OCI-M2 (cell line): ENCODE data around the gene PPFIBP1.

Source experiments
- DNase-seq: peaks from one replicate; lab custom pipeline; 2025; ENCODE audit not compliant: unreplicated experiment; lab: John Stamatoyannopoulos, UW

Gene PPFIBP1

DNA sequence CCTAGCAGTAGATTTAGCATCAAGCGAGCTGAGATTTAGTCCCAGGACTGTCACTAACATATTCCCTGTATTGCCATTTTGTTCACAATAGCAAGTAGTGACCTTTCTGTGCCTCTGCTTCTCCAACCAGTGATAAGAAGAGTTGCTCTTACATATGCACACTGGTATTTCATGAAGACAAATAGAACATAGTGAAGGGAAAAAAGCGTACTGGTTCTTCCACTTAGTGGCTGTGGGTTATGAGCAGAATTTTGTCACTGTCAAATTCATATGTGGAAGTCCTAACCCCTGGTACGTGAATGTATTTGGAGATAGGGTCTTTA lies 12.3 kb upstream of the PPFIBP1 start:
- DNase-seq: no peak

DNA sequence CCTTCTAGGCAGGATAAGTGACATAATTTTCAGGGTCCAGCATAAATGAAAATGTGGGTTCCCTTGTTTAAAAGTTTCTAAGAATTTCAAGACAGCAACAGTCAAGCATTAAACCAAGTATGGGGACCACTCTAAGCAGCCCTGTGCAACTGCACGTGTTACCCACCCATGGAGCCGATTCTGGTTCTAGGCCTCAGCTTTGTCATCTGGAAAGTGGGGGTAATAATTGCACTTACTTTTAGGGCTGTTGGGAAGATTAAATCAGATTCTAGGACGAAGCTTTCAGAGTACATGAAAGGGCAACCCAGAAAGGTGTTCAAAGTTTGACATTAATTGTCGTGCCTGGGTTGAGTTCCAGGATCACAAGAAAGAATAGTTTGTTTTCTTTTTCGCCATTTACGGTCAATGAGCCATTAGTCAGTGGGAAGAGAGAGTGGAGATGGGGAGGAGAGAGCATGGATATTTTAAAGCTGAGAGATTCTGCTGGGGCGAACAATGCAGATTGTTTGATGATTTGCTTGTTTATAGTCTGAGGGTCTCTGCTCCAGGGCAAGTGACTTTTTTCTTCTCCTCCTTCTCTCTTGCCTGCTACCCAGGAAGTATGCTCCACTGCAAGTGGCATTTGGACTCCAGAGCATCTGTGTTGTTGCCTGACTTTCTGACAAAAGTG lies 10.7 kb upstream of the PPFIBP1 start:
- DNase-seq: no peak

DNA sequence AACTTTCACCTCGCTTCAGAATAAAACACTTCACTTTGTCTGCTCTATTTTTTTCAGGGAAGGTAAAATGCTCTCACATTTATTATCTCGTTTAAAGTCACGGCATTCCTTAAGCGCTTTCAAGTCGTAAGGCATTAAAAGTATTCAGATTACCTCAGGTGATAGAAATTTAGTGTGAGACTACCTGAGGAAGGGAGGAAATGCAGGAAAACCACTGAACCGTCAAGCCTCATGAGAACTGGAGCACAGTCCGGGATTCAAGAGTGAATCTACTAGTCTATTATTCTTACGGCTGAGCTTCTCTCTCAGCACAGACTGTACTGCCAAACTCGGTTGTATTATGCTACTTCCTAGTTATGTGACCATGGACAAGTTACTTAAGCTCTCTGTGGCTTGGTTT lies 8.3 kb upstream of the PPFIBP1 start:
- DNase-seq: no peak

- no peak for DNase-seq
These were observed 7.4 kb upstream of the PPFIBP1 start for GRCh38 chr12:27516625-27517024.

DNA sequence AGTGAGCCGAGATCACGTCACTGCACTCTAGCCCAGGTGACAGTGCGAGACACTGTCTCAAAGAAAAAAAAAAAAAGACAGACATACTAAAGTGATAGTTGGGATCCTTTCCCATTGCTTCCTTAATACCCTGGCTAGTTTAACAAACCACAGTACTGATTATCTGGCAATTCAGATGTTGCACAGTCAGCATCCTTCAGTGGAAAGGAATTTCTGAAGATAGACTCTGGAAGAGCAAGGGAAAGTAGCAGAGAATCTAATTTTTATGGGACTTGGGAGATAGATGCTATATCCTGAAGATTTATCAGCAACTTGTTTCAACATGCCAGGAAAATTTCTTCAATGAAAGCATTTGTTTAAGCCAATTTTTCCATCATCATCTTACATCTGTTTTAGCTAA lies 6.5 kb upstream of the PPFIBP1 start:
- DNase-seq: no peak

DNA sequence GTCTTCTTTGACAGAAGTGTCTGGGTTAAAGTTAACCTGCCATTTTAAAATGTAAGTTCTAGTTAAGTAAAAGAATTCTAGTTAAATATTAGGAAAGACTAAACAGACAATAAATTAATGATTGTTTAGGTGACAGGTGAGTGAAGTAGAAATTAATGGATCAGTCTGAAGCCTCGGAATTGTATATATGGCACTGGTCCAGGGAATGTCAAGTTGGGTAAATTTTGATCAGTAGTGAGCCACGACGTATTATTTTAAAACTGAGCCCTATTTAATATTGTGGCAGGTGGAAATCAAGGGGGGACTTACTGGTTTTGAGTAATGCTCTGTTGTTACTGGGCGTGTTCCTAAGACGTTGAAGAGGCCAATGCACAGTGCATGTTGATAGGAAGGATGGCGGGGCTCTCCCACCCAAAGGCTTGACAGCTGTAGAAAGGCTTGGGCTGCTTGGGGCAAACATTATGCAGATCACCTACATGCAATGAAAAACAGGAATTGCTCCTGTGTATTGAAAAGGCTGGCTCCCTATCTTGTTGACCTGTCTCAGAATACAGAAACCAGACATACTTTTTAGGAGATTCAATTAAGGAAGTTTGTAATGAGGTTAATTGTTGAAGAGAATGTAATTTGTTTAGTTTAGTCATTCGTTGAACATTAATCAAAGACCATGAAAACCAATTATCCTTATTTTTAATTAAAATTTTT lies 5.9 kb upstream of the PPFIBP1 start:
- DNase-seq: no peak

DNA sequence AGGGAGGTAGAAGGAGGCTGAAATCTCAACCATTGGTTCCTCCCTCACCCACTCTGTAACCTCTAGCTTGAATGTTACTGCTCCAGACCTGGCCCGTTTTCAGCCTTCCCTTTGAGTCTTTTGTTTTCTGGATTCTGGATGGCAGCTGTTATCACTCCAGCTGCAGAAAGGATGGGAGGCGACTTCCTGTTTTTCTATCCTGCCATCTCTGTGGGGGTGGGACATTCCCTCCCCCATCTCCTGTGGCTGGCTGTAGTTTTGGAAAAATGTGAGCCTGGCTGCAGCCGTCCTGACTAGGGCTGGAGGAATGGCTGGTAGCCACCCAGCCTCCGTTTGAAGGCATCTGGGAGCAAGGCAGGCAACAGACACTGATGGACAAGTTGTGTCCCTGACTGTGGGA lies 2.9 kb upstream of the PPFIBP1 start:
- DNase-seq: no peak

DNA sequence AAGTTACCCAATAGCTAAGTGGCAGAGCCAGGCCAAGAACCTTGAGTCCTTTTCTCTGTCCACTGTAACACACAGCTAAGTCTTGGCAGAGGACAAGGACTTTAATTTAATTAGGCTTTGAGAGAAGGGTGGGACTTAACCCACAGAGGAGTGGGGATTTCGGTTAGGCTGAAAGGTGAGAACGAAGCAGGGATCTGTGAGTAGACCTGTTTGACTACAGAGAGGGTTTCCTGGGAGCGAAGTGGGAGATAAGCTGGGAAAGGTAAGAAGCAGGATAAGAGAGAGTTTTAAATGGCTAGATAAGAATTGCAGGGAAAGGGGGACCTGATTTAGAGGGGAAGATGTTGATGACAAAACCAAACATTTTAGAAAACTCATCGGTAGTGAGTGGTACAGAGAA lies 2.0 kb upstream of the PPFIBP1 start:
- no peak for DNase-seq

DNA sequence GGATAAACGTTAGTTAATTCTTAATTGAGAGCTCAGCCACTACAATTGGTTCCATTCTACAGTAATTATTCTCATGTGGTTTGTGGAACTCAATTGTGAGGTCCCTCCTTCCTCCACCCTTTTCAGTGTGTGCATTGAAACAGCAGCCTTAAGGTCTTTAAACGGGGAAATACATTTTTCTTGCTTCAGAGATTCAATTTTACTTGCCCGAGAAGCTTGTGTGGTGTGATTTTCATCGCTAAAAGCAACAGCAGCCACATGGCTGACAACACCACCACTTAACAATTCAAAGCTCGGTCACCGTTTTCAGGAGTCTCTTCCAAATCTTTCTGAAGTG lies 733 bp upstream of the PPFIBP1 start:
- DNase-seq: no peak

GRCh38 chr12:27524494-27524835 lies 459 bp downstream of the PPFIBP1 start:
- DNase-seq: no peak

DNA sequence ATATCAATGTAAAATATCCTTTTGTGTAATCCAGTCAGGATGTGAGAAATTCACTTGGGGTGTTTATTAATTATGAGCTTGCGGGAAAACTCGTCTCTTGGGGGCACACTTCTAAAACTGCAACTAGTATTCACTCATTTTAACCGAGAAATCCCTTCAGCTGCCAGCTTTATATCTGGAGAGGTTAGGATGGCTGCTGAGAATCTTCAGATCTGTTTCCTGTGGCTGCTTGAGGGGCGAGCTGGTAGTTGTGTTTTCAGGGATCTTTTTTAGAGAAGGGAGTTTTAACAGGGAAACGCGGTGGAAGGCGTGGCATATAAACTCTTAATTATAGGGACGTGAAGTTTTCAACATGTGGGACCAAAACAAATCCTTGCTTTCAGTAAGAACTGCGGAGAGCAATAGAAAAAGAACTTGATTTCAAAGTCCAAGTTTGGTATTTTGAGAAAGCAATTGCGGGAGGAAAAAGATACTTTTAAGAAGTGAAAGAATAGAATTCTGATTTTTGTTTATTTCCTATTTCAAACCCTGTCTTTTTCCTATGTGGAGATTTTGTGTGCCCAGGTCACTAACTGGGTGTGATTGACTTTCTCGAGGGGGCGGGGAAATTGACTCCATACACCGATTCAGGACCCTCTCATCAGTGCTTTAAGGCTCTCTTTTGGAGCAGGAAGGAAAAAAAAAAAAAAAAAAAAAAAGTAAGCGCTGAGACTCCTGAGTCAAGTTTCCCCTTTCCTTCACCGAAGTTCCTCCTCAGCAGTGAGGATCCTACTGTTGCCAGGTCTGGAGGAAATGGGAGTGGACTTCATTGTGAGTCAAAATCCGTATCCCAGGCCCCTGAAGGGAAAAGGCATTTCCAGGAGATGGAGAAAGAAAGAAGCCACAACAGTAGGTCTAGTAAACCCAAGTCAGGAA lies 1.1 kb downstream of the PPFIBP1 start:
- DNase-seq: no peak

DNA sequence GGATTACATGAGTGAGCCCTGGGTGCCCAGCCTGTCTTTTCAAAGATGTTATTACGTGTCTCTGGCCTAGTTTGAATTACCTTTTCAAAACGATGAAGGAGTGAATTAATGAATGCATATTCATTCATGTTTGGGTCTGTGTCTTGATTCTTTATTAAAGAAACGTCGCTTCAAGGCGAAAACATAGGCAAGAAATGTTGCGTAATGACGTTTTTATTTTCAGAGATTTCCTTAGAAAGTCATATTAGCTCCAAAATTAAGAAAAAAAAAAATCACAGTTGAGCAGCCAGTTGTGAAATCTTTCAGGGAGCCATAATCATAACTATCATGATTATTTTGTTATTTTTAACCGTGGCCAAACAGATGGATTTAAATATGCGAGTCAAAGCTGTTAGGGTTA lies 3.5 kb downstream of the PPFIBP1 start:
- no peak for DNase-seq

GRCh38 chr12:27528788-27529187 lies 4.8 kb downstream of the PPFIBP1 start:
- no peak for DNase-seq

DNA sequence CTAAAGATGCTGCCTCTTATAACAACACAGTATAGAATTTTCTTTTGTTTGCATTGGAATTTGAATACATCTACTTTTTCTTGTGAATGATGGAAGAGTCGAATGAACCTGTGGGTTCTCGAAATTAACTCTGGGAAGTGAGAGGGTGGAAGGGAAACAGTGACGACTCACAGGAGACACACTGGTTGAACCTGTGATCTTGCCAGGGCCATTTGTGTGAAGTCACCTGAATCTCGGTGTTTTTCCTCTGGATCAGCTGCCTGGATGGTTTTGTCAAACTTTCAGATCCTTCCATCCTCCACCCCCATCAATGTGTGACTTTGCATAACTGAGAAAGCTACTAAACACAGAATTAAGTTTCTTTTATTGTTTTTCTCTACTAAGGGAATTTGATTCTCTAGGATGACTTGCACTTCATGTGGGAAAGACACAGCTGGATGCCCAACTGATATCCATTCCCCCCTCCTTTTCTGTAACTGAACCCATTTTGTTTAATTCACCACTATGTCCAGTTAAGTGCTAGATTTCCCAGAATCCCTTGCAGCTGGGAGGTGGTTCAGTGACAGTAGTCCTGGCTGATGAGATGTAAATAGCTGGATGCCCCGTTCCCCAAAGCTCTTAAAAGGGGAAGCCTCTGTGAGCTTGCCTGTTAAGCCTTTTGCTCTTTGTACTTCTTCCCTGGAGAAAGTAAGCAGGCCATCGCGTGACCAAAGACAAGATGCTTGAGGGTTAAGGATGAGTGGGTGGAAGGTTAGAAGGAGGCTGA lies 6.3 kb downstream of the PPFIBP1 start:
- no peak for DNase-seq

DNA sequence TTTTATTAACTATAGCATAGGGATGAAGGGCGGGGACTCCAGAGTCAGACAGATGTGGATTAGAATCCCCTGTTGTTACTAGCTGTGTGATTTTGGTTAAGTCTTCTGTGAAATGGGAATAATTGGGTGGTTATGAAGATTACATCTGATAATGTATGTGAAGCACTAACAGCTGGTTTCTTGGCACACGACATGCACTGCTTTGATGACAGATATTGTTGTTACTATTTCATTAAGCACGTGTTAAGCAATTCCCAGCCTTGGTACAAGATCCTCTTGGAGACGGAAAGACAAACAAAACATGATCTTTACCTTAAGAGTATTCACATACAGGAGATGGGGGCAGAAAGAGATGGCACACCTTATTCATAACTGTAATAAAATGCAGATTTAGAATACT lies 7.9 kb downstream of the PPFIBP1 start:
- DNase-seq: no peak

GRCh38 chr12:27534060-27534764 lies 10.2 kb downstream of the PPFIBP1 start:
- DNase-seq: no peak

GRCh38 chr12:27534765-27535161 lies 10.8 kb downstream of the PPFIBP1 start:
- no peak for DNase-seq

- DNase-seq: no peak
These were observed 11.3 kb downstream of the PPFIBP1 start for GRCh38 chr12:27535318-27535717.

DNA sequence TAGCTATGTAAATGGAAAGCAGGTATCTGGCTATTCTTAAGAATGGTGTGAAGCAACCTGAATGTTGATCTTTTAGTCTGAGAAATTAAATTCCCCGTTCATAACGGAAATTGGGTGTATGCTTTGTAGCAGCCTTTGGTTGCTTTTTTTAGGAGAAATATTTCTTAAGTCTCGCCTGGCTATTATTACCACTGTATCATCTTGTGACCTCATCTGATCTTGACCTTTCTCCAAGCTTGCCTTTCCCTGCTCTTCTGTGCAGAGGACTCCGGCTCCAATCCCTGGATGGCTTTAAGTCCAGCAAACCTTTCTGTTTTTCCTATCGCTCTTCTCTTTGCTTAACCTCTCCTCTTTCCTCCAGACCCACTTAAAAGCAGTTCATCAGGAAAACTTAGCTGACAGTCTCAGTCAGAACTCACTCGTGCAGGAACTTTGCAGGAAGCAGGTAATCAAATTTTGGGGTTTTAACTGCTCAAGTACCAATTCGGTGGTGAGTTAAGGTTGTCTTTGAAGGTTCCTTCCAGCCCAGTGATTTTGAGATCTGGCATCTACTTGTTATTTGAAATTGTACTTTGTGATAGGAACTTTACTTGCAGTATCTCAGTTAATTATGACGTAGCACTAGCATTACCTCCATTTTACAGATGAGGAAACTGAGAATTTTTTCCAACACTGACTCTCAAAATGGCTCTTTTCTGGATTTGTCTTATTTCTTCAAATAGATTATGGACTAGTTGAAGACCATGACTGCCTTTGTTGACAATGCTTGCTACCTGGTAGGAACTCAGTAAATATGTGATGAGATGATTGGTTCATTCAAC lies 14.1 kb downstream of the PPFIBP1 start:
- no peak for DNase-seq

DNA sequence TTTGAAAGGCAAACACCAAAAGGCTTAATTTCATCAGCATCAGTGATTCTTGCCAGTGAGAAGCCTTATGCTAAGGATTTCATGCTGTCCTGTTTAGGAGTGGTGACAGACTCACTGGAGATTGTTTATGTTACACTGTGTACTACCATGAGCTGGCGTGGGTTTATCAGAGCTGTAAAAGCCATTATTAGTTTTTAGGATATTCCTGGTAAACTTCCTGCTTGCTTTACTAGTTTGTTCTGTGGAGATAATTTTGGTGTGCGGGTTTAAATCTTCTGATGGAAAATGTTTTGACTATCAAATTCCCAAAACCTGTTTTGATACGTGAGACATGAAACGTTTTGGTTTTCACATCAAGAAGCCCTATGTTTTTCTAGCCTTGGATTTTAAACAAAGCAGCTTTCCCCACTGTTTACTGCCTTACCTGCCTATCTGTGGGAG lies 15.2 kb downstream of the PPFIBP1 start:
- no peak for DNase-seq
